Measurements from ENCODE around the gene DNASE1. TPM values are rescaled to one million over a fixed set of nuclear protein-coding genes. Genes with fewer than 3 reads are reported as not detected.

Gene DNASE1
- total and polyA plus RNA-seq, 9 of the 15 experiments (the other 6 are each of a cell fraction or from before 2014, with no cell fraction given) = 0.53 to 10.1 (median 5.9) TPM

GRCh38 chr16:3607161-3607560, 47.3 kb upstream of the DNASE1 start (continued):
- TF ChIP-seq ZNF280B (CRISPR knock-in tag; IDR thresholded peaks at IDR 0.05) = no peak
- no peak for TF ChIP-seq SETDB1 (IDR thresholded peaks at IDR 0.05; ENCODE audit: low read length)
- no peak for TF ChIP-seq PBX2 (CRISPR knock-in tag; IDR thresholded peaks at IDR 0.05; ENCODE audit: low read depth)
- TF ChIP-seq PBX2 (tag; conservative IDR thresholded peaks at IDR 0.05; ENCODE audit: low read depth) = no peak
- TF ChIP-seq ZNF592 (IDR thresholded peaks at IDR 0.05) = no peak
